Ovary (tissue), 9 donors: ENCODE data around the gene PROM2. TPM values are rescaled to one million over a fixed set of nuclear protein-coding genes. Genes with fewer than 3 reads are reported as not detected.
A peak's percentile ranks its signal among the peaks of the same experiment; 100 is the strongest.

Experiments used
- DNase-seq, 5 donors: peaks; one replicate each; pipeline ENCODE4 v3.0.0-alpha.2; 2019 to 2020
- H3K27ac ChIP-seq, 2 donors: fragments of 200-600 bp; one replicate each; pipeline versions ENCODE4 v1.5.1 to v1.8.0; 2019 to 2022
- H3K27me3 ChIP-seq: fragments of 200-600 bp; one replicate; pipeline ENCODE4 v1.8.0; 2022
- H3K36me3 ChIP-seq: fragments of 200-600 bp; sonication (generic); one replicate; pipeline ENCODE4 v1.5.1; 2019
- H3K4me1 ChIP-seq: one replicate; pipeline ENCODE4 v1.8.1; 2013; ENCODE audit warnings: mild to moderate bottlenecking, moderate library complexity; ENCODE audit not compliant: insufficient read depth
- H3K4me3 ChIP-seq: fragments of 200-600 bp; sonication (generic); one replicate; pipeline ENCODE4 v1.5.1; 2017
- H3K9me3 ChIP-seq, 2 donors: fragments of 200-600 bp in 1 of 2; sonication (generic) in 1 of 2; one replicate each; pipeline versions ENCODE4 v1.5.1 to v1.8.1; 2013 to 2019; ENCODE audit warnings: mild to moderate bottlenecking in 1 of 2, moderate library complexity in 1 of 2
- EP300 ChIP-seq: sonication (generic); formaldehyde crosslinking; IDR thresholded peaks from one replicate; pipeline ENCODE4 v1.6.1; 2017; ENCODE audit warnings: antibody characterized with exemption
- POLR2A ChIP-seq: fragments of 450-650 bp; IDR thresholded peaks from one replicate; pipeline ENCODE4 v1.6.1; 2017; ENCODE audit warnings: antibody characterized with exemption, mild to moderate bottlenecking, moderate library complexity
- WGBS, 3 donors: extraction: QIAGEN DNeasy Blood & Tissue Kit in 1 of 3; methylation state at CpG; one replicate each; pipeline versions ENCODE4 v1.1.5 to v1.1.7; 2013 to 2017; 5-methylcytosine and 5-hydroxymethylcytosine counted together
- intact Hi-C, 4 donors: fragments of 100-400 bp; cut with DNase I; formaldehyde crosslinking; loops; one replicate each; pipeline versions ENCODE4 v1.11.0 to v1.15.1; 2022 to 2023
- polyA plus RNA-seq, 2 donors: library from polyadenylated mRNA; stranded (reverse); fragments of 200-250 nt in 1 of 2; fragments of 350-450 nt in 1 of 2; fragmentation: Illumina TruSeq in 1 of 2; extraction: RNeasy Lipid Tissue Mini Kit (QIAGEN cat#74804) in 1 of 2; gene quantifications; one replicate each; pipeline ENCODE4 v1.2.3, GENCODE V29; 2013 to 2014
- total RNA-seq, 7 donors: library from RNA; depleted of rRNA in 2 of 7; stranded (reverse); fragments of >200 nt in 2 of 7; fragmentation: NEBNext Ultra II Directional in 3 of 7; extraction: Animal tissue kit (Norgen Biotek cat#: 25700) in 3 of 7; gene quantifications; one replicate each; pipeline versions ENCODE4 v1.1.0 to v1.2.4, GENCODE V29; 2016 to 2023
- TF ChIP-seq, protein P1 (sequence below), 3 donors: fragments of 450-650 bp in 2 of 3; fragments of 200-600 bp in 1 of 3; IDR thresholded peaks; one replicate each; pipeline versions ENCODE4 v1.5.1 to v1.8.0; 2016 to 2022; ENCODE audit warnings: antibody characterized with exemption in 3 of 3, mild to moderate bottlenecking in 1 of 3
- donor health status: DM: no; HTN: no; CAD: no; lungs with moderate emphysema.
- donor health status: DM: no; HTN: no; CAD: no.
- donor health status: Bipolar disorder and iron deficiency.
- donor health status: DM: yes; HTN: yes; CAD: no.
- donor health status: DM: no; HTN: no; CAD: no.
- donor health status: DM: yes; HTN: yes; CAD: no.

PROM2 gene
- total and polyA plus RNA-seq, 9 donors = 0.37 to 5.1 (median 3.4) TPM

DNA sequence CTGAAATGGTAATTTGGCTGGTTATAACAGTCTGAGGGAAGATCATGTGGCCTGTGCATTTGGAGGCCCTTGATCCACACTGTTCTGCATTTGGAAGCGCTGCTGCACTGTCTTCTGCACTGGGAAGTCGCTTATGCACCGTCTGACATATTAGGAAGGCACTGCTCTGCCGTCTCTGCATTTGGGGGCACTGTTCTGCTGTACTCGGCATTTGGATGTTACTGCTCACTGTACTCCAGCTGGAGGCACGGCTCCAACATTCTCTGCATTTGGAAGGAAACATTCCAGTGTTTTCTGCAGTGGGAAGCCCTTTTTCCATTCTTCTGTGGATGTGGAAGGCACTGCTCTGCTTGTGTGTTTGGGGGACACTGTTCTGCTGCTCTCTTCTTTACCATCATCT, 9.6 kb upstream of the PROM2 start:
- Histone ChIP-seq H3K4me1 (no peaks in the 10 kb centered on the region), H3K4me3 (no peak overlapping the region), H3K27me3 (no peaks in the 10 kb centered on the region), H3K27ac (no peak overlapping the region), H3K36me3 (no peaks in the 10 kb centered on the region), H3K9me3 (no peaks in the 10 kb centered on the region)
- intact Hi-C loops = no loop called here
- no peak for DNase-seq
- TF ChIP-seq, protein P1, sequence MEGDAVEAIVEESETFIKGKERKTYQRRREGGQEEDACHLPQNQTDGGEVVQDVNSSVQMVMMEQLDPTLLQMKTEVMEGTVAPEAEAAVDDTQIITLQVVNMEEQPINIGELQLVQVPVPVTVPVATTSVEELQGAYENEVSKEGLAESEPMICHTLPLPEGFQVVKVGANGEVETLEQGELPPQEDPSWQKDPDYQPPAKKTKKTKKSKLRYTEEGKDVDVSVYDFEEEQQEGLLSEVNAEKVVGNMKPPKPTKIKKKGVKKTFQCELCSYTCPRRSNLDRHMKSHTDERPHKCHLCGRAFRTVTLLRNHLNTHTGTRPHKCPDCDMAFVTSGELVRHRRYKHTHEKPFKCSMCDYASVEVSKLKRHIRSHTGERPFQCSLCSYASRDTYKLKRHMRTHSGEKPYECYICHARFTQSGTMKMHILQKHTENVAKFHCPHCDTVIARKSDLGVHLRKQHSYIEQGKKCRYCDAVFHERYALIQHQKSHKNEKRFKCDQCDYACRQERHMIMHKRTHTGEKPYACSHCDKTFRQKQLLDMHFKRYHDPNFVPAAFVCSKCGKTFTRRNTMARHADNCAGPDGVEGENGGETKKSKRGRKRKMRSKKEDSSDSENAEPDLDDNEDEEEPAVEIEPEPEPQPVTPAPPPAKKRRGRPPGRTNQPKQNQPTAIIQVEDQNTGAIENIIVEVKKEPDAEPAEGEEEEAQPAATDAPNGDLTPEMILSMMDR (IDR thresholded peaks at IDR 0.05) = no peak
- TF ChIP-seq POLR2A = no peak
- TF ChIP-seq EP300 = no peak
- 17 to 20% (median 18%) methylated on average over 6 of the region's 6 CpGs for WGBS, 3 donors

DNA sequence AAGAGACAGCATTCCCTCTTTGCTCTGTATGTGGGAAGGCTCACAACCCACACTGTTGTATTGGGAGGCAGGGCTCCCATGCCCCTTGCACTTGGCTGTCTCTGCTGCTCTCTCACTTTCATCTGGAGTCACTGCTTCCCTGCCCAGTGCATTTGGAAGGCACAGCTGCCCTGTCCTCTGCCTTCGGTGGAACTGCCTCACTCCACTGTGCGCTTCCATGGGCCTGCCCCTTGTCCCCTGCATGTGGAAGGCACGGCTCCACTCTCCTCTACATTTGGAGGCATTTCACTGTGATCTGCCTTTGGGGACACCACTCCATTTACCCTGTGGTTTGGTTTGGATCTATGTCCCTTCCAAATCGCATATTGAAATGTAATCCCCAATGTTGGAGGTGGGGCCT, 9.1 kb upstream of the PROM2 start:
- 79 to 83% (median 80%) methylated on average over 4 of the region's 4 CpGs for WGBS, 3 donors
- peak in 1 of 5 donors; percentile 3 for DNase-seq
- H3K4me3 ChIP-seq = no peak overlapping the region
- H3K36me3 ChIP-seq = no peaks in the 10 kb centered on the region
- H3K9me3 ChIP-seq = no peaks in the 10 kb centered on the region
- no peak overlapping the region for H3K27ac ChIP-seq
- no peak for TF ChIP-seq POLR2A
- TF ChIP-seq, protein P1 (IDR thresholded peaks at IDR 0.05) = no peak
- TF ChIP-seq EP300 = no peak
- no peaks in the 10 kb centered on the region for H3K27me3 ChIP-seq
- no peaks in the 10 kb centered on the region for H3K4me1 ChIP-seq
- intact Hi-C loops = no loop called here

DNA sequence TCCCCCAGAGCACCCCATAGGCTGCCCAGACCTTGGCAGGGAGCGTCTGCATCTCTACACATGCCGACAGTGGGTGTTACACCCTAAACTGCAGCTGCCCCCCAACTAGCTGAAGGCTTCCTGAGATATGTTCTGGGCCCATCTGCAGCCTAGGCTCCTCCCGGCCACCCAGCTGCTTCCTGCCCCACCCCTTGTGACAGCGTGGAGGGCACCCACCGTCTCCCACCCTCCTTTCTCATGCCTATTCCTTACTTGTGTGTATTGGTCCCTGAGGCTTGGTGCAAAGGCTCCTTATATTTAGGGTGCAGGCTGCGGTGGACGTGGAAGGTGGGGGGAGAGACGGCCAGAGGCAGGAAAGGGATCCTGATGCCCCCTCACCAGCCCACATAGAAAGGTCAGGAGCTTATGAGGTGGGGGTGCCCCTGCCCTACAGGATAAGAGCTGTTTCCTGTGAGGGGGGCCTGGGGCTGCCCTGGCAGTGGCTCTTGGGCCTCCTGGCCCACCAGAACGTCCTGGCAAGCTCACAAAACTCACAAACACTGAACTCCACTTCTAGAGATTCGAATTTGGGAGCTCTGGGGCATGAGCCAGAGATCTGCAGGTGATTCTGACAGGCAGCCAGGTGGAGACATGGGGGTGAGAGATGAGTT, 7.3 kb upstream of the PROM2 start:
- TF ChIP-seq, protein P1 (IDR thresholded peaks at IDR 0.05) = no peak
- TF ChIP-seq EP300 (no peak), POLR2A (no peak)
- no peaks in the 10 kb centered on the region for H3K9me3 ChIP-seq
- H3K27ac ChIP-seq = no peak overlapping the region
- no peaks in the 10 kb centered on the region for H3K36me3 ChIP-seq
- DNase-seq = peak in 2 of 5 donors; percentile 6 to 11
- no peaks in the 10 kb centered on the region for H3K27me3 ChIP-seq
- H3K4me1 ChIP-seq = no peaks in the 10 kb centered on the region
- WGBS, 3 donors = 74 to 82% (median 79%) methylated on average over 10 of the region's 10 CpGs
- intact Hi-C loops = no loop called here
- H3K4me3 ChIP-seq = no peak overlapping the region

DNA sequence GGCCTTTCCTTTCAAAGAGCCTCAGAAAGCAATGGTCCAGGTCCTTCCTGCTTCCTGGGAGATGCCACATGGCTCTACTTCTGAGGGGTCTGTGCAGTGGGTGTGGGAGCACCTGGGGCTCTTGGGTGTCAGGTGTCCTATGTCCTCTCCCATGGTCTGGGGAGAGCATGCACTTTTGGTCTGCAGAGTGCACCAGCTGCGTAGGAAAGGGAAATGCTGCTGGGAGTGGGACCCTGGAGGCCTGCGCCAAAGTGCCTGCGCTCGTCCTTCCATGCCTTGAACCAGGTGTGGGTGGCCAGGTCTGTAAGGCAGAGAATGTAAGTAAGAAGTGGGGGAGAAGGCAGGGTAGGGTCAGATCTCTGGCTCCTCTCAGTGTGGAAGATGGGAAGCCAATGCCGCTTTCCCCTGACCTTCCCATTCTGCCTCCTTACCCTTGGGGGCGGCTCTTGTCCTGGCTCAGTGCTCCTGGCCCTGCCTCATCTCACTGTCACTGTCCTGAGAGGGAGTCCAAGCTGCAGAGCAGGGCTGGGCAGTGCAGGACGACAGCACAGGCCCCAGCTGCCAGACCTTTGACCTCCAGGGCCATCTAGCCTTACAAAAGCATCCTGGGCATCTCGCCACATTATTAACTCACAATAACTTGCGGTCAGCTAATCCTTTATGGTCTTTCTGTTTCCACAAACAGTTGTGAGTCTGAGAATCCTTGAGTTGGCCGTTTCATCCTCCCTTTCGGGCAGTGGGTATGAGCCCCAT, 6.6 kb upstream of the PROM2 start:
- peak in 2 of 5 donors; percentile 4 to 12 for DNase-seq
- Histone ChIP-seq H3K27me3 (no peaks in the 10 kb centered on the region), H3K4me3 (no peak overlapping the region), H3K9me3 (no peaks in the 10 kb centered on the region), H3K27ac (no peak overlapping the region), H3K4me1 (no peaks in the 10 kb centered on the region), H3K36me3 (no peaks in the 10 kb centered on the region)
- TF ChIP-seq, protein P1 (IDR thresholded peaks at IDR 0.05) = no peak
- TF ChIP-seq EP300 (no peak), POLR2A (no peak)
- intact Hi-C loops = no loop called here
- 74 to 78% (median 76%) methylated on average over 11 of the region's 11 CpGs for WGBS, 3 donors
